ENCODE data around the gene MCU. TPM values are rescaled to one million over a fixed set of nuclear protein-coding genes. Genes with fewer than 3 reads are reported as not detected.
A peak's percentile ranks its signal among the peaks of the same experiment; 100 is the strongest.

MCU gene
- total and polyA plus RNA-seq, 2 donors (not counting 1 experiment from before 2014, with no cell fraction given), result 40.5 to 77.1 TPM

DNA sequence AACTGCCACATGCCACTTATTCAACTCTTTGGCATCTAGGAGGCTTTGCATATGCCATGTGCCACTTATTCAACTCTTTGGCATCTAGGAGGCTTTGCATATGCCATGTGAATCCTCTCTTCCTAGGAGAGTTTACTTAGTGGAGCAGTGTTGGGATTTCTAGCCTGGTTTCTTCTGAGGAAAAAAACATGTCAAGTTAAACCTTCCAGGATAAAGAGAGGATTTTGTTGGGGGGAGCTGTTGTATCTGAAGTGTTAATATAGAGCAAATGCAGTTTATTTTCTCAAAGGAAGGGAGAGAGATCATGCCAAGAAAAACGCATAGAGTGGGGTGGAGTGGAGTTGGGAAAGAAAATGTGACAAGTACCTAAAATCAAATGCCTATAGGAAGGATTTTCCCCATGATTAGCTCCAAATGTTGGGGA lies 91.5 kb downstream of the MCU start:
- Histone ChIP-seq H3K79me2 (ENCODE audit: control insufficient read depth, insufficient read depth, low read length) (peaks cover 9% of the 10 kb centered on the region), H4K20me1 (ENCODE audit: control insufficient read depth, extremely low read depth, insufficient read depth, low read length) (no peaks in the 10 kb centered on the region), H3K4me3 (replicated peaks in 1 of 4; ENCODE audit: control extremely low read depth in 1 of 4, insufficient read depth in 1 of 4, low read depth in 3 of 4, low read length in 4 of 4) (no peak overlapping the region), H3K9ac (ENCODE audit: insufficient read depth, low read length) (no peak overlapping the region), H2AFZ (ENCODE audit: low read length) (no peak overlapping the region), H3K27me3 (ENCODE audit: control insufficient read depth, insufficient read depth, low read length) (no peaks in the 10 kb centered on the region), H3K4me2 (ENCODE audit: extremely low read depth, insufficient read depth, low read length) (peak overlapping the region; percentile 19), H3K27ac (ENCODE audit: insufficient read depth, low read length) (no peak overlapping the region), H3K9me3 (ENCODE audit: control insufficient read depth, insufficient read depth, low read depth, low read length) (no peaks in the 10 kb centered on the region), H3K36me3 (ENCODE audit: control insufficient read depth, insufficient read depth, low read length) (no peaks in the 10 kb centered on the region), H3K4me1 (ENCODE audit: control insufficient read depth, extremely low read depth, insufficient read depth, low read length) (peaks cover 14% of the 10 kb centered on the region)
- DNase-seq (ENCODE audit: low read depth in 2 of 2), result peak in 1 of 2 donors; percentile 18
- TF ChIP-seq, protein P1, sequence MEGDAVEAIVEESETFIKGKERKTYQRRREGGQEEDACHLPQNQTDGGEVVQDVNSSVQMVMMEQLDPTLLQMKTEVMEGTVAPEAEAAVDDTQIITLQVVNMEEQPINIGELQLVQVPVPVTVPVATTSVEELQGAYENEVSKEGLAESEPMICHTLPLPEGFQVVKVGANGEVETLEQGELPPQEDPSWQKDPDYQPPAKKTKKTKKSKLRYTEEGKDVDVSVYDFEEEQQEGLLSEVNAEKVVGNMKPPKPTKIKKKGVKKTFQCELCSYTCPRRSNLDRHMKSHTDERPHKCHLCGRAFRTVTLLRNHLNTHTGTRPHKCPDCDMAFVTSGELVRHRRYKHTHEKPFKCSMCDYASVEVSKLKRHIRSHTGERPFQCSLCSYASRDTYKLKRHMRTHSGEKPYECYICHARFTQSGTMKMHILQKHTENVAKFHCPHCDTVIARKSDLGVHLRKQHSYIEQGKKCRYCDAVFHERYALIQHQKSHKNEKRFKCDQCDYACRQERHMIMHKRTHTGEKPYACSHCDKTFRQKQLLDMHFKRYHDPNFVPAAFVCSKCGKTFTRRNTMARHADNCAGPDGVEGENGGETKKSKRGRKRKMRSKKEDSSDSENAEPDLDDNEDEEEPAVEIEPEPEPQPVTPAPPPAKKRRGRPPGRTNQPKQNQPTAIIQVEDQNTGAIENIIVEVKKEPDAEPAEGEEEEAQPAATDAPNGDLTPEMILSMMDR (conservative IDR thresholded peaks at IDR 0.05 in 1 of 2, IDR thresholded peaks at IDR 0.05 in 1 of 2; ENCODE audit: low read depth in 1 of 2, low read length in 2 of 2), result no peak
- no peak for TF ChIP-seq EZH2 (IDR thresholded peaks at IDR 0.05; ENCODE audit: low read length, missing control alignments)

DNA sequence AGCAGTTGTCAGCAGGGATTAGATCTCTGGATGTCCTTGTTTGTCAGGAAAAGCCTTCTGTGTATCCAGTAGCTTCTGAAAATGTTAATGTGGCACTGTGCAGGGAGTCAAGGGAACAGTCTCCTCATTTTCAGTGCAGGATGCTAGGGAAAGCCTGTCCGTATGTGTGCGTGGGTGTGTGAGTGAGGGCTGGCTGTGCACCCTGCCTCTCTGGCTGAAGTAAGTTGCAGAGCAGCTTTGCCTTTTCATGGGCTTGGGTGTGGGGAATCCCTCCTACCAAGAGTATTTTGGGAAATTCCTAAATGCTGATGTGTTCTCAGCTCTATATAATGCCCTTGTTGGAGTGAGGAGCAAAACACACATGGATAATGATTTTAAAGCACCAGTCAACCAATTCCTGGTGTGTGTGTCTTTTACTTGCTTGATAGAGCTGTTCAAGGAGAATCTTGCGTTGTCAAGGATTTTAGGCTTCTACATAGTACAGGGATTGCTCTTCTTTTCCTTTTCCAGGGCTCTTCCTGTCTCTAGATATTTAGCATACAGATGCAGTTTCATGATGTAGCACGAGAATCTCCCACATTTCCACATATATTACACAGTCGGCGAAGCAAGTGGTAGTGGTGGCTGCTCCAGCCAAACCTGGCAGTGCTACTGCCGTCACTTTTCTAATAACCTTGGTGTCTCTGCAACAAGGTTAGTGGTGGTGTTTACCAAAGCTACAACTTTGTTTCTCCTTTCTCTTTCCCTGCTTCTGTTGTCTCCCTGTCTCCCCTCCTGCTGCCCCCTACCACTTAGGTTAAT lies 92.8 kb downstream of the MCU start:
- no peaks in the 10 kb centered on the region for H3K27me3 ChIP-seq (ENCODE audit: control insufficient read depth, insufficient read depth, low read length)
- DNase-seq (ENCODE audit: low read depth in 2 of 2), result peak; percentile 88 to 93
- TF ChIP-seq, protein P1 (conservative IDR thresholded peaks at IDR 0.05 in 1 of 2, IDR thresholded peaks at IDR 0.05 in 1 of 2; ENCODE audit: low read depth in 1 of 2, low read length in 2 of 2), result no peak
- no peak for TF ChIP-seq EZH2 (IDR thresholded peaks at IDR 0.05; ENCODE audit: low read length, missing control alignments)
- peaks cover 9% of the 10 kb centered on the region for H3K79me2 ChIP-seq (ENCODE audit: control insufficient read depth, insufficient read depth, low read length)
- H3K9ac ChIP-seq (ENCODE audit: insufficient read depth, low read length), result no peak overlapping the region
- no peaks in the 10 kb centered on the region for H4K20me1 ChIP-seq (ENCODE audit: control insufficient read depth, extremely low read depth, insufficient read depth, low read length)
- H3K36me3 ChIP-seq (ENCODE audit: control insufficient read depth, insufficient read depth, low read length), result no peaks in the 10 kb centered on the region
- no peaks in the 10 kb centered on the region for H3K9me3 ChIP-seq (ENCODE audit: control insufficient read depth, insufficient read depth, low read depth, low read length)
- H2AFZ ChIP-seq (ENCODE audit: low read length), result no peak overlapping the region
- peak overlapping the region; percentile 36 for H3K27ac ChIP-seq (ENCODE audit: insufficient read depth, low read length)
- peak overlapping the region; percentile 30 for H3K4me2 ChIP-seq (ENCODE audit: extremely low read depth, insufficient read depth, low read length)
- peak overlapping the region in 2 of 4 experiments; percentile 1 to 35 for H3K4me3 ChIP-seq (replicated peaks in 1 of 4; ENCODE audit: control extremely low read depth in 1 of 4, insufficient read depth in 1 of 4, low read depth in 3 of 4, low read length in 4 of 4)
- peaks cover 14% of the 10 kb centered on the region for H3K4me1 ChIP-seq (ENCODE audit: control insufficient read depth, extremely low read depth, insufficient read depth, low read length)

DNA sequence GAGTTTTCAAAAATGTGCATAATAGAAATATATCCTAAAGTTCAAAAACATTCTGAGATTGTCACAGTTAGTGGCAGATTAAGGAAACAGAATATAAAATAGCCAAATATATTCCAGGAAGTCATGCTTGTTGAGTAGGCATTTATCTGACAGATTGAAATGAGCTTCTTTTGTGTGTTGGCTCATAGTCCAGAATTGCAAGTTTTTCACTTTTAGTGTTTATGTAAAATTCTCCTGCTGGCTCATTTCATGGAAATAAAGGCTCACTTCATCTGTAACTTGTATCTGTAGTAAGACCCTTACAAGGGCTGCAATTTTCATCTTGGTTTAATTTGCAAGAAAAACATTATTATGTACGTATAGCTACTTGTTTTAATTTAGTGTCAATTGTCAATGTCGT lies 93.5 kb downstream of the MCU start:
- no peak overlapping the region for H3K27ac ChIP-seq (ENCODE audit: insufficient read depth, low read length)
- TF ChIP-seq EZH2 (IDR thresholded peaks at IDR 0.05; ENCODE audit: low read length, missing control alignments), result no peak
- TF ChIP-seq, protein P1 (conservative IDR thresholded peaks at IDR 0.05 in 1 of 2, IDR thresholded peaks at IDR 0.05 in 1 of 2; ENCODE audit: low read depth in 1 of 2, low read length in 2 of 2), result no peak
- H3K9ac ChIP-seq (ENCODE audit: insufficient read depth, low read length), result no peak overlapping the region
- H3K9me3 ChIP-seq (ENCODE audit: control insufficient read depth, insufficient read depth, low read depth, low read length), result no peaks in the 10 kb centered on the region
- H4K20me1 ChIP-seq (ENCODE audit: control insufficient read depth, extremely low read depth, insufficient read depth, low read length), result no peaks in the 10 kb centered on the region
- peak overlapping the region in 1 of 4 experiments; percentile 35 for H3K4me3 ChIP-seq (replicated peaks in 1 of 4; ENCODE audit: control extremely low read depth in 1 of 4, insufficient read depth in 1 of 4, low read depth in 3 of 4, low read length in 4 of 4)
- peak in 1 of 2 donors; percentile 29 for DNase-seq (ENCODE audit: low read depth in 2 of 2)
- no peaks in the 10 kb centered on the region for H3K36me3 ChIP-seq (ENCODE audit: control insufficient read depth, insufficient read depth, low read length)
- peaks cover 14% of the 10 kb centered on the region for H3K4me1 ChIP-seq (ENCODE audit: control insufficient read depth, extremely low read depth, insufficient read depth, low read length)
- H2AFZ ChIP-seq (ENCODE audit: low read length), result no peak overlapping the region
- H3K27me3 ChIP-seq (ENCODE audit: control insufficient read depth, insufficient read depth, low read length), result no peaks in the 10 kb centered on the region
- H3K79me2 ChIP-seq (ENCODE audit: control insufficient read depth, insufficient read depth, low read length), result peaks cover 9% of the 10 kb centered on the region
- peak overlapping the region; percentile 30 for H3K4me2 ChIP-seq (ENCODE audit: extremely low read depth, insufficient read depth, low read length)

Data from fibroblast of lung (primary cell).